ENCODE data around the gene TPSD1. TPM values are rescaled to one million over a fixed set of nuclear protein-coding genes. Genes with fewer than 3 reads are reported as not detected.

TPSD1 gene
- polyA plus RNA-seq, 3 donors, result not detected

- Mint-ChIP-seq H3K4me3 (peak overlapping the region in 1 of 2 donors; percentile 63), H3K27ac (no peak overlapping the region), H3K9me3 (peaks cover 0 to 2% (median 0%) of the 10 kb centered on the region in 7 donors), H3K36me3 (no peaks in the 10 kb centered on the region), H3K27me3 (ENCODE audit: low read depth in 3 of 3) (peaks cover 39 to 73% (median 58%) of the 10 kb centered on the region in 3 donors), H3K4me1 (peaks cover 15% of the 10 kb centered on the region)
- H3K79me2 ChIP-seq (ENCODE audit: insufficient read depth, low read length), result no peaks in the 10 kb centered on the region
- no peak overlapping the region for H3K4me3 ChIP-seq (replicated peaks in 1 of 3; ENCODE audit: low read depth in 2 of 3, low read length in 3 of 3)
- H2AFZ ChIP-seq (ENCODE audit: insufficient read depth, low read depth, low read length, poor library complexity, severe bottlenecking), result no peak overlapping the region
- H3K4me2 ChIP-seq (replicated peaks; ENCODE audit: extremely low read depth, low read length, poor library complexity, severe bottlenecking), result no peak overlapping the region
- peaks cover 10 to 11% of the 10 kb centered on the region in 2 donors for H3K4me1 ChIP-seq (ENCODE audit: control insufficient read depth in 1 of 2, insufficient read depth in 2 of 2, low read length in 2 of 2)
- no peaks in the 10 kb centered on the region for H3K9me3 ChIP-seq (replicated peaks in 1 of 2; ENCODE audit: control insufficient read depth in 1 of 2, insufficient read depth in 1 of 2, low read length in 2 of 2)
- intact Hi-C loops (cut with micrococcal nuclease), result no loop called here
- DNase-seq, result no peak
- H3K36me3 ChIP-seq (replicated peaks in 1 of 2; ENCODE audit: control insufficient read depth in 1 of 2, insufficient read depth in 2 of 2, low read length in 2 of 2), result no peaks in the 10 kb centered on the region
- no peaks in the 10 kb centered on the region for H4K20me1 ChIP-seq (ENCODE audit: insufficient read depth, low read length)
- H3K27me3 ChIP-seq (ENCODE audit: control insufficient read depth in 2 of 2, insufficient read depth in 2 of 2, low read length in 2 of 2), result peaks cover 0 to 37% of the 10 kb centered on the region in 2 donors
- H3K27ac ChIP-seq (ENCODE audit: low read depth in 1 of 2, low read length in 2 of 2), result no peak overlapping the region
- H3K9ac ChIP-seq (ENCODE audit: insufficient read depth, low read length, poor library complexity, severe bottlenecking), result no peak overlapping the region
- TF ChIP-seq, protein P1, sequence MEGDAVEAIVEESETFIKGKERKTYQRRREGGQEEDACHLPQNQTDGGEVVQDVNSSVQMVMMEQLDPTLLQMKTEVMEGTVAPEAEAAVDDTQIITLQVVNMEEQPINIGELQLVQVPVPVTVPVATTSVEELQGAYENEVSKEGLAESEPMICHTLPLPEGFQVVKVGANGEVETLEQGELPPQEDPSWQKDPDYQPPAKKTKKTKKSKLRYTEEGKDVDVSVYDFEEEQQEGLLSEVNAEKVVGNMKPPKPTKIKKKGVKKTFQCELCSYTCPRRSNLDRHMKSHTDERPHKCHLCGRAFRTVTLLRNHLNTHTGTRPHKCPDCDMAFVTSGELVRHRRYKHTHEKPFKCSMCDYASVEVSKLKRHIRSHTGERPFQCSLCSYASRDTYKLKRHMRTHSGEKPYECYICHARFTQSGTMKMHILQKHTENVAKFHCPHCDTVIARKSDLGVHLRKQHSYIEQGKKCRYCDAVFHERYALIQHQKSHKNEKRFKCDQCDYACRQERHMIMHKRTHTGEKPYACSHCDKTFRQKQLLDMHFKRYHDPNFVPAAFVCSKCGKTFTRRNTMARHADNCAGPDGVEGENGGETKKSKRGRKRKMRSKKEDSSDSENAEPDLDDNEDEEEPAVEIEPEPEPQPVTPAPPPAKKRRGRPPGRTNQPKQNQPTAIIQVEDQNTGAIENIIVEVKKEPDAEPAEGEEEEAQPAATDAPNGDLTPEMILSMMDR (IDR thresholded peaks at IDR 0.05), result no peak
- WGBS (ENCODE audit: insufficient coverage), result 68% methylated on average over 7 of the region's 20 CpGs
Observed at GRCh38 chr16:1288813-1289476, 33.1 kb downstream of the TPSD1 start.

DNA sequence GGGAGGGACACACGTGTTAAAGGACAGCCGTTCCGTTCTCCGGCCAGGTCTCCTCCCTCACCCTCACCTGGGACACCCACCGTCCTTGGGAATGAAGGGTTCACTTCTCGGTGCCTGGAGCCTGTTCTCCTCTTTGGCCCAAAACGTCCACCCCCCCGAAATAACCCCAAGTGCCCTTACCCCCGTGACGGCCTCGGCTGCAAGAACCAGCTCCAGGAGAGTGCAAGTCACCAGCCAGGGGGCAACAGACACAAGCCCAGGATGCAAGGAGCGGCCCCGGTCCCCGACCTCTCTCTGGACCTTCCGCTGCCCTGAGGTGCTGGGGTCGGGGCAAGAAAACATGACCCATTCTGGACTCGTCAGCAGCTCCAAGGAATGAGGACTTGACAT lies 33.6 kb downstream of the TPSD1 start:
- Histone ChIP-seq H3K4me2 (replicated peaks; ENCODE audit: extremely low read depth, low read length, poor library complexity, severe bottlenecking) (no peak overlapping the region), H3K27ac (ENCODE audit: low read depth in 1 of 2, low read length in 2 of 2) (no peak overlapping the region), H3K9me3 (replicated peaks in 1 of 2; ENCODE audit: control insufficient read depth in 1 of 2, insufficient read depth in 1 of 2, low read length in 2 of 2) (no peaks in the 10 kb centered on the region), H3K4me1 (ENCODE audit: control insufficient read depth in 1 of 2, insufficient read depth in 2 of 2, low read length in 2 of 2) (peaks cover 10 to 11% of the 10 kb centered on the region in 2 donors), H3K4me3 (replicated peaks in 1 of 3; ENCODE audit: low read depth in 2 of 3, low read length in 3 of 3) (no peak overlapping the region), H3K36me3 (replicated peaks in 1 of 2; ENCODE audit: control insufficient read depth in 1 of 2, insufficient read depth in 2 of 2, low read length in 2 of 2) (no peaks in the 10 kb centered on the region), H2AFZ (ENCODE audit: insufficient read depth, low read depth, low read length, poor library complexity, severe bottlenecking) (no peak overlapping the region), H3K27me3 (ENCODE audit: control insufficient read depth in 2 of 2, insufficient read depth in 2 of 2, low read length in 2 of 2) (peaks cover 0 to 37% of the 10 kb centered on the region in 2 donors), H4K20me1 (ENCODE audit: insufficient read depth, low read length) (no peaks in the 10 kb centered on the region), H3K79me2 (ENCODE audit: insufficient read depth, low read length) (no peaks in the 10 kb centered on the region), H3K9ac (ENCODE audit: insufficient read depth, low read length, poor library complexity, severe bottlenecking) (no peak overlapping the region)
- TF ChIP-seq, protein P1 (IDR thresholded peaks at IDR 0.05), result no peak
- no peak for DNase-seq
- Mint-ChIP-seq H3K27ac (no peak overlapping the region), H3K27me3 (ENCODE audit: low read depth in 3 of 3) (peaks cover 41 to 72% (median 55%) of the 10 kb centered on the region in 3 donors), H3K4me1 (peaks cover 12% of the 10 kb centered on the region), H3K9me3 (peaks cover 0 to 2% (median 0%) of the 10 kb centered on the region in 7 donors), H3K36me3 (no peaks in the 10 kb centered on the region), H3K4me3 (peak overlapping the region in 1 of 2 donors; percentile 77)
- 14% methylated on average over 10 of the region's 17 CpGs for WGBS (ENCODE audit: insufficient coverage)
- intact Hi-C loops (cut with micrococcal nuclease), result no loop called here
